T-cell (primary cell): ENCODE results near the gene DAPK1. TPM values are rescaled to one million over a fixed set of nuclear protein-coding genes. Genes with fewer than 3 reads are reported as not detected.

ENCODE experiments used
- ATAC-seq, 4 experiments: fragments of 200-7000 bp in 3 of 4; fragments of 150-1000 bp in 1 of 4; cut with Tn5 transposase; replicated peaks in 1 of 4; 1 replicate in 3 of 4; 2 replicates in 1 of 4; pipeline ENCODE4 v1.10.0; 2021; ENCODE audit warnings: moderate library complexity in 3 of 4, mild to moderate bottlenecking in 2 of 4, moderate number of reproducible peaks in 1 of 4
- CTCF ChIA-PET, 2 donors: fragments of 300-600 bp; sonication (Branson Sonifier 250); formaldehyde crosslinking; loops; one replicate each; lab custom pipeline; 2022; ENCODE audit warnings: antibody characterized with exemption in 2 of 2; lab: Charles Lee
- POLR2A ChIA-PET, 2 donors: fragments of 300-600 bp; sonication (Branson Sonifier 250); formaldehyde crosslinking; loops; one replicate each; lab custom pipeline; 2022; ENCODE audit warnings: antibody characterized with exemption in 2 of 2; lab: Charles Lee
- DNase-seq, 35 experiments: peaks; one replicate each; pipeline versions ENCODE4 v3.0.0 to v3.0.0-alpha.2; 2013 to 2023
- H3K27ac ChIP-seq: one replicate; pipeline ENCODE4 v1.5.1; 2013; ENCODE audit warnings: low read length
- H3K27me3 ChIP-seq, 2 experiments: replicated peaks in 1 of 2; 1 replicate in 1 of 2; 2 replicates in 1 of 2; pipeline versions ENCODE4 v1.6.1 to v1.7.0; 2013; ENCODE audit warnings: low read length in 1 of 2, mixed read lengths in 1 of 2; ENCODE audit not compliant: control insufficient read depth in 2 of 2, insufficient read depth in 2 of 2; ENCODE audit errors: extremely low read depth in 1 of 2
- H3K36me3 ChIP-seq, 2 donors: 1 replicate in 1 of 2; 2 replicates in 1 of 2; pipeline versions ENCODE4 v1.6.1 to v1.7.0; 2013; ENCODE audit warnings: low read length in 1 of 2; ENCODE audit not compliant: control insufficient read depth in 2 of 2, insufficient read depth in 1 of 2; ENCODE audit errors: extremely low read depth in 1 of 2
- H3K4me1 ChIP-seq, 2 experiments: 1 replicate in 1 of 2; 2 replicates in 1 of 2; pipeline versions ENCODE4 v1.6.1 to v1.7.0; 2013; ENCODE audit warnings: low read length in 2 of 2, mixed read lengths in 1 of 2; ENCODE audit not compliant: insufficient read depth in 2 of 2, control insufficient read depth in 1 of 2; ENCODE audit errors: extremely low read depth in 1 of 2
- H3K4me3 ChIP-seq, 2 donors: 1 replicate in 1 of 2; 2 replicates in 1 of 2; pipeline versions ENCODE4 v1.5.1 to v1.7.0; 2013; ENCODE audit warnings: mild to moderate bottlenecking in 2 of 2, low read length in 1 of 2, moderate library complexity in 1 of 2; ENCODE audit not compliant: control insufficient read depth in 1 of 2; ENCODE audit errors: extremely low read depth in 1 of 2
- H3K9me3 ChIP-seq: 2 replicates; pipeline ENCODE4 v1.7.0; 2013
- H3K27ac Mint-ChIP-seq, 2 donors: one replicate each; pipeline ENCODE4 v1.8.0; 2020 to 2021; ENCODE audit warnings: mild to moderate bottlenecking in 2 of 2, mixed read lengths in 2 of 2
- H3K27me3 Mint-ChIP-seq, 2 donors: one replicate each; pipeline ENCODE4 v1.8.0; 2021 to 2022; ENCODE audit warnings: mixed read lengths in 2 of 2
- H3K36me3 Mint-ChIP-seq: one replicate; pipeline ENCODE4 v1.8.0; 2021; ENCODE audit warnings: mixed read lengths
- H3K4me1 Mint-ChIP-seq, 3 donors: one replicate each; pipeline ENCODE4 v1.8.0; 2020 to 2022; ENCODE audit warnings: mixed read lengths in 3 of 3, mild to moderate bottlenecking in 1 of 3
- H3K4me3 Mint-ChIP-seq, 3 donors: one replicate each; pipeline ENCODE4 v1.8.0; 2020 to 2022; ENCODE audit warnings: mild to moderate bottlenecking in 3 of 3, mixed read lengths in 3 of 3, moderate library complexity in 3 of 3
- H3K9me3 Mint-ChIP-seq, 3 donors: one replicate each; pipeline ENCODE4 v1.8.0; 2020 to 2022; ENCODE audit warnings: mixed read lengths in 3 of 3
- WGBS: methylation state at CpG from one replicate; pipeline ENCODE4 v1.1.5; 2013; ENCODE audit warnings: missing lambda C conversion rate; ENCODE audit not compliant: insufficient coverage; 5-methylcytosine and 5-hydroxymethylcytosine counted together
- total RNA-seq, 35 experiments: library from RNA in 6 of 35; stranded (reverse) in 6 of 35; fragments of 120-200 nt in 1 of 35; gene quantifications; one replicate each; pipeline versions ENCODE4 v1.2.1 to v1.2.4 and lab custom pipeline; 2013 to 2026

Gene DAPK1
- total RNA-seq, 5 donors from 2014 or later (not counting 1 experiment from before 2014, with no cell fraction given): 1.7 to 4.2 (median 2.8) TPM

- no peak overlapping the region for H3K27ac ChIP-seq
- 40% methylated on average over 1 of the region's 3 CpGs for WGBS
- ChIA-PET POLR2A (no interaction called here), CTCF (interaction anchor here (0.6 kb wide), 2 partner anchors 124 to 1384 kb away, joined by 3 to 6 read pairs; no protein-coding TSS in a partner anchor)
- H3K27me3 Mint-ChIP-seq: no peaks in the 10 kb centered on the region
- no peaks in the 10 kb centered on the region for H3K36me3 ChIP-seq
- ATAC-seq: no peak
- no peak for DNase-seq
- H3K4me3 Mint-ChIP-seq: no peak overlapping the region
- H3K36me3 Mint-ChIP-seq: no peaks in the 10 kb centered on the region
- no peak overlapping the region for H3K4me3 ChIP-seq
- H3K27ac Mint-ChIP-seq: no peak overlapping the region
- no peaks in the 10 kb centered on the region for H3K9me3 ChIP-seq
- no peaks in the 10 kb centered on the region for H3K4me1 ChIP-seq
- no peaks in the 10 kb centered on the region for H3K27me3 ChIP-seq
- H3K4me1 Mint-ChIP-seq: peaks cover 0 to 2% (median 0%) of the 10 kb centered on the region in 3 donors
- no peaks in the 10 kb centered on the region for H3K9me3 Mint-ChIP-seq
Measured at GRCh38 chr9:87465816-87466215, 31.9 kb upstream of the DAPK1 start.

GRCh38 chr9:87467187-87467586 is 30.5 kb upstream of the DAPK1 start:
- Mint-ChIP-seq H3K4me3 (no peak overlapping the region), H3K27me3 (no peaks in the 10 kb centered on the region)
- ATAC-seq: no peak

GRCh38 chr9:87469793-87470465 is 27.7 kb upstream of the DAPK1 start:
- ATAC-seq: no peak
- H3K27ac Mint-ChIP-seq: no peak overlapping the region
- H3K4me1 ChIP-seq: no peaks in the 10 kb centered on the region
- H3K4me3 ChIP-seq: no peak overlapping the region
- WGBS: 83% methylated on average over 1 of the region's 3 CpGs
- no peak for DNase-seq
- H3K36me3 Mint-ChIP-seq: no peaks in the 10 kb centered on the region
- no peaks in the 10 kb centered on the region for H3K27me3 ChIP-seq
- no peaks in the 10 kb centered on the region for H3K36me3 ChIP-seq
- H3K4me1 Mint-ChIP-seq: no peaks in the 10 kb centered on the region
- ChIA-PET CTCF (no interaction called here), POLR2A (no interaction called here)
- H3K4me3 Mint-ChIP-seq: no peak overlapping the region
- no peaks in the 10 kb centered on the region for H3K9me3 ChIP-seq
- H3K27ac ChIP-seq: no peak overlapping the region
- H3K27me3 Mint-ChIP-seq: no peaks in the 10 kb centered on the region
- H3K9me3 Mint-ChIP-seq: no peaks in the 10 kb centered on the region

More at GRCh38 chr9:87467187-87467586, 30.5 kb upstream of the DAPK1 start:
- Histone ChIP-seq H3K9me3 (no peaks in the 10 kb centered on the region), H3K4me3 (no peak overlapping the region), H3K27ac (no peak overlapping the region), H3K36me3 (no peaks in the 10 kb centered on the region), H3K4me1 (no peaks in the 10 kb centered on the region), H3K27me3 (no peaks in the 10 kb centered on the region)
- no peaks in the 10 kb centered on the region for H3K9me3 Mint-ChIP-seq
- CTCF ChIA-PET: interaction anchor here in 1 of 2 donors (0.6 kb wide), 1 partner anchor 50 kb away, joined by 4 read pairs; no protein-coding TSS in a partner anchor
- H3K36me3 Mint-ChIP-seq: no peaks in the 10 kb centered on the region
- peaks cover 0 to 2% (median 0%) of the 10 kb centered on the region in 3 donors for H3K4me1 Mint-ChIP-seq
- POLR2A ChIA-PET: no interaction called here
- 92% methylated on average over 4 of the region's 6 CpGs for WGBS
- no peak overlapping the region for H3K27ac Mint-ChIP-seq
- no peak for DNase-seq

DNA sequence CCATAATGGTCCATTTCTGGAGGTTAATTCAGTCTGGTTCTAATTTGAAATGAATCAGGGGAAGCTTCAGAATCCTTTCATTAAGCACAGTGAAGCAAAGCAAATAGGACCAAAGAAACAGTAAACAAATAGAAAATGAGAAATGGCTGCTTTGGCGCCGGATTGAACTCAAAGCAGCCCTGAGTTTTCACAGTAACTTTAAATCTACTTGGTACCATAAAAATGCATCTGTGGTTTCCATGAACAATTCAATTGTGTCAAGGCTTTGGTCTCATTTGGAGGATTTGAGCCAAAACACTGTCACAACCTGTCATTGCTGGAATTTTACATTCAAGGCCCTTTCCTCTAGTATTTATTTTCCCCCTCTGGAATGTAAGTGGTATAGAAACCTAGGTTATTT is 25.9 kb upstream of the DAPK1 start:
- Histone ChIP-seq H3K36me3 (no peaks in the 10 kb centered on the region), H3K27ac (no peak overlapping the region), H3K4me1 (no peaks in the 10 kb centered on the region), H3K4me3 (no peak overlapping the region), H3K27me3 (no peaks in the 10 kb centered on the region), H3K9me3 (no peaks in the 10 kb centered on the region)
- Mint-ChIP-seq H3K27ac (no peak overlapping the region), H3K9me3 (no peaks in the 10 kb centered on the region), H3K27me3 (no peaks in the 10 kb centered on the region), H3K4me3 (no peak overlapping the region), H3K4me1 (no peaks in the 10 kb centered on the region), H3K36me3 (no peaks in the 10 kb centered on the region)
- ChIA-PET POLR2A (no interaction called here), CTCF (no interaction called here)
- DNase-seq: no peak
- no peak for ATAC-seq
- no CpG with 5 or more reads among the region's 2 CpGs for WGBS

GRCh38 chr9:87475463-87475862 is 22.2 kb upstream of the DAPK1 start:
- CTCF ChIA-PET: no interaction called here
- WGBS: no CpG with 5 or more reads among the region's 2 CpGs
- POLR2A ChIA-PET: no interaction called here

GRCh38 chr9:87478226-87478992 is 19.3 kb upstream of the DAPK1 start:
- no peaks in the 10 kb centered on the region for H3K36me3 Mint-ChIP-seq
- H3K4me3 ChIP-seq: no peak overlapping the region
- no peak overlapping the region for H3K4me3 Mint-ChIP-seq
- H3K27ac ChIP-seq: no peak overlapping the region
- no peaks in the 10 kb centered on the region for H3K9me3 ChIP-seq
- ChIA-PET CTCF (no interaction called here), POLR2A (no interaction called here)
- 89% methylated on average over 5 of the region's 7 CpGs for whole genome bisulfite sequencing
- H3K4me1 Mint-ChIP-seq: peaks cover 0 to 3% (median 0%) of the 10 kb centered on the region in 3 donors
- no peaks in the 10 kb centered on the region for H3K36me3 ChIP-seq
- no peaks in the 10 kb centered on the region for H3K9me3 Mint-ChIP-seq
- no peak overlapping the region for H3K27ac Mint-ChIP-seq
- no peak for ATAC-seq
- no peak for DNase-seq
- H3K27me3 Mint-ChIP-seq: peaks cover 0 to 3% of the 10 kb centered on the region in 2 donors
- H3K4me1 ChIP-seq: no peaks in the 10 kb centered on the region
- no peaks in the 10 kb centered on the region for H3K27me3 ChIP-seq

More at GRCh38 chr9:87475463-87475862, 22.2 kb upstream of the DAPK1 start:
- Mint-ChIP-seq H3K4me1 (peaks cover 0 to 3% (median 0%) of the 10 kb centered on the region in 3 donors), H3K27me3 (no peaks in the 10 kb centered on the region), H3K27ac (no peak overlapping the region), H3K36me3 (no peaks in the 10 kb centered on the region), H3K4me3 (no peak overlapping the region), H3K9me3 (no peaks in the 10 kb centered on the region)
- Histone ChIP-seq H3K27me3 (no peaks in the 10 kb centered on the region), H3K4me3 (no peak overlapping the region), H3K36me3 (no peaks in the 10 kb centered on the region), H3K4me1 (no peaks in the 10 kb centered on the region), H3K27ac (no peak overlapping the region), H3K9me3 (no peaks in the 10 kb centered on the region)
- ATAC-seq (no peak), DNase-seq (no peak)
